Measurements from ENCODE around the gene FAM186B. TPM values are rescaled to one million over a fixed set of nuclear protein-coding genes. Genes with fewer than 3 reads are reported as not detected.

Gene FAM186B
- total RNA-seq, 1 experiment from 2014 or later = 0.19 TPM

DNA sequence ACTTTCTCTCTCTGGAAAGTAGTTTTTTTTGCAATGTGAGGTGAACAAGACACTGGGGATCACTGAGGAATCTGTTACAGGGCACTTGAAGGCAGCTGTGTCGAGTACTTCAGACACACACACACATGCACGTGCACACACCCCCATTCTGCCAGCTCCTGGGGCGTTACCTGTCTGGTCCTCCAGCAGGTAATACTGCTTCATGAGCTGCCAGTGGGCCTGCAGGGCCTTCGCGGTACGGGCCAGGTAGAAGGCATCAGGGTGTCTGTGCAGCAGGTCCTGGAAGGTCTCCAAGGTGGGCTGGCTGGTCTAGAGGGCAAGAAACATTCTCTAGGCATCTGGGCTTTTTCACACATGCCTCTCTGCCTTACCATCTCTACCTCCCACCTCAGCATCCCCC lies 42.6 kb downstream of the FAM186B start:
- Histone ChIP-seq H3K9me3 (ENCODE audit: low read depth, low read length, poor library complexity, severe bottlenecking) (no peaks in the 10 kb centered on the region), H3K27ac (ENCODE audit: low read depth, low read length, poor library complexity, severe bottlenecking) (no peak overlapping the region), H3K27me3 (replicated peaks; ENCODE audit: insufficient read depth, low read depth, low read length, poor library complexity) (no peaks in the 10 kb centered on the region), H3K36me3 (ENCODE audit: insufficient read depth, low read length, poor library complexity, severe bottlenecking) (peaks cover 80% of the 10 kb centered on the region), H3K4me1 (ENCODE audit: insufficient read depth, low read length, poor library complexity, severe bottlenecking) (peaks cover 8% of the 10 kb centered on the region), H3K4me3 (ENCODE audit: low read depth, low read length, poor library complexity, severe bottlenecking) (no peak overlapping the region)
- no peak for DNase-seq (ENCODE audit: low spot score)
- POLR2A ChIA-PET (ENCODE audit: low non-redundant PET) = no interaction called here
- CTCF ChIA-PET = no interaction called here
- intact Hi-C loops (cut with micrococcal nuclease; ENCODE audit: unreplicated experiment) = no loop called here
- TF ChIP-seq, protein P1, sequence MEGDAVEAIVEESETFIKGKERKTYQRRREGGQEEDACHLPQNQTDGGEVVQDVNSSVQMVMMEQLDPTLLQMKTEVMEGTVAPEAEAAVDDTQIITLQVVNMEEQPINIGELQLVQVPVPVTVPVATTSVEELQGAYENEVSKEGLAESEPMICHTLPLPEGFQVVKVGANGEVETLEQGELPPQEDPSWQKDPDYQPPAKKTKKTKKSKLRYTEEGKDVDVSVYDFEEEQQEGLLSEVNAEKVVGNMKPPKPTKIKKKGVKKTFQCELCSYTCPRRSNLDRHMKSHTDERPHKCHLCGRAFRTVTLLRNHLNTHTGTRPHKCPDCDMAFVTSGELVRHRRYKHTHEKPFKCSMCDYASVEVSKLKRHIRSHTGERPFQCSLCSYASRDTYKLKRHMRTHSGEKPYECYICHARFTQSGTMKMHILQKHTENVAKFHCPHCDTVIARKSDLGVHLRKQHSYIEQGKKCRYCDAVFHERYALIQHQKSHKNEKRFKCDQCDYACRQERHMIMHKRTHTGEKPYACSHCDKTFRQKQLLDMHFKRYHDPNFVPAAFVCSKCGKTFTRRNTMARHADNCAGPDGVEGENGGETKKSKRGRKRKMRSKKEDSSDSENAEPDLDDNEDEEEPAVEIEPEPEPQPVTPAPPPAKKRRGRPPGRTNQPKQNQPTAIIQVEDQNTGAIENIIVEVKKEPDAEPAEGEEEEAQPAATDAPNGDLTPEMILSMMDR (conservative IDR thresholded peaks at IDR 0.05; ENCODE audit: low read depth, low read length) = no peak
- no peak for TF ChIP-seq EZH2 (IDR thresholded peaks at IDR 0.05; ENCODE audit: borderline replicate concordance, low read depth, low read length, poor library complexity, severe bottlenecking)
- no TSS peak for BruUV-seq (replicated peaks)

DNA sequence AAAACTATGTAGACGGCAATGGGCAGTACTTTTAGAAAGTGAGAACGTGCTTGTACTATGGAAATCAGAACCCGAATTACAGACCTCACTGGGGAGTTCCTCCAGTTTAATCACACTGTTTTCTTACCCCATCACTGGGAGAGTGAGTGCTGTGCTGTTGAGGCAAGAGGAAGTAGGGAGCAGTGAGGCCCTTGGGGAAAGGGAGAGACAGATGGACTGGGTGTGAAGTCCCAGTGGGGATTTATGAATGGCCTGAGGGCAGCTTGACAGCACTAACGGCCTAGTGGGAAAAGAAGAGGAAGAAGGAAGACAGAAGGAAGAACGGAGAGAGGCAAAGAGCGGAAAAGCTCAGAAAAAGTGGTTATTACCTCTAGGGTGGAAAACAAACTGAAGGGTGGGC lies 43.2 kb downstream of the FAM186B start:
- H3K9me3 ChIP-seq (ENCODE audit: low read depth, low read length, poor library complexity, severe bottlenecking) = no peaks in the 10 kb centered on the region
- no peak overlapping the region for H3K4me3 ChIP-seq (ENCODE audit: low read depth, low read length, poor library complexity, severe bottlenecking)
- H3K4me1 ChIP-seq (ENCODE audit: insufficient read depth, low read length, poor library complexity, severe bottlenecking) = peaks cover 8% of the 10 kb centered on the region
- no peak for DNase-seq (ENCODE audit: low spot score)
- no peak overlapping the region for H3K27ac ChIP-seq (ENCODE audit: low read depth, low read length, poor library complexity, severe bottlenecking)
- intact Hi-C loops (cut with micrococcal nuclease; ENCODE audit: unreplicated experiment) = no loop called here
- POLR2A ChIA-PET (ENCODE audit: low non-redundant PET) = no interaction called here
- H3K27me3 ChIP-seq (replicated peaks; ENCODE audit: insufficient read depth, low read depth, low read length, poor library complexity) = no peaks in the 10 kb centered on the region
- no peak for TF ChIP-seq EZH2 (IDR thresholded peaks at IDR 0.05; ENCODE audit: borderline replicate concordance, low read depth, low read length, poor library complexity, severe bottlenecking)
- TF ChIP-seq, protein P1 (conservative IDR thresholded peaks at IDR 0.05; ENCODE audit: low read depth, low read length) = no peak
- peaks cover 80% of the 10 kb centered on the region for H3K36me3 ChIP-seq (ENCODE audit: insufficient read depth, low read length, poor library complexity, severe bottlenecking)
- CTCF ChIA-PET = no interaction called here
- no TSS peak for BruUV-seq (replicated peaks)

DNA sequence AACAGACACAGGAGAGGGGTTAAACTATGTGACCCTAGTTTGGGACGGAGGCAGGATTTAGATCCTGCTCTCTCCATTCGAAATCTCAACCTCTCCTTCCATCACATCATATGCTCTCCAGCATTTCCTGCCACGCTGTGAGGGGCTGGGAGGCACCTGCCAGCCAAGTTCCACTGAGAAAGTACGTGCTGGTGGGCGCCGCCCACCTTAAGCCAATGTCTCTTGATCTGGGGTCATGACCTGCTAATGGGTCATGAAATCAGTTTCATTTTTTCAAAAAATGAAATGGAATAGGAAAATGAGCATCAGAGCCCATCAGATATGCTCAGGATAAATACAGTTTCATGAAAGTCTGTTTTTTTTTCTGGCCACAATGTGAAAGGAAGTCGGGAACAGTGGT lies 44.7 kb downstream of the FAM186B start:
- intact Hi-C loops (cut with micrococcal nuclease; ENCODE audit: unreplicated experiment) = no loop called here
- Histone ChIP-seq H3K36me3 (ENCODE audit: insufficient read depth, low read length, poor library complexity, severe bottlenecking) (peaks cover 76% of the 10 kb centered on the region), H3K27me3 (replicated peaks; ENCODE audit: insufficient read depth, low read depth, low read length, poor library complexity) (no peaks in the 10 kb centered on the region), H3K27ac (ENCODE audit: low read depth, low read length, poor library complexity, severe bottlenecking) (no peak overlapping the region), H3K4me1 (ENCODE audit: insufficient read depth, low read length, poor library complexity, severe bottlenecking) (no peaks in the 10 kb centered on the region), H3K4me3 (ENCODE audit: low read depth, low read length, poor library complexity, severe bottlenecking) (no peak overlapping the region), H3K9me3 (ENCODE audit: low read depth, low read length, poor library complexity, severe bottlenecking) (no peaks in the 10 kb centered on the region)
- no peak for DNase-seq (ENCODE audit: low spot score)
- POLR2A ChIA-PET (ENCODE audit: low non-redundant PET) = interaction anchor here (0.7 kb wide), 1 partner anchor 123 kb away, joined by 3 read pairs; no protein-coding TSS in a partner anchor
- no TSS peak for BruUV-seq (replicated peaks)
- CTCF ChIA-PET = no interaction called here
- TF ChIP-seq, protein P1 (conservative IDR thresholded peaks at IDR 0.05; ENCODE audit: low read depth, low read length) = no peak
- no peak for TF ChIP-seq EZH2 (IDR thresholded peaks at IDR 0.05; ENCODE audit: borderline replicate concordance, low read depth, low read length, poor library complexity, severe bottlenecking)
